GM18873 (cell line): ENCODE measurements around the gene SLF1.

Experiments used
- ATAC-seq: cut with Tn5 transposase; IDR thresholded peaks from one replicate; pipeline ENCODE4 v1.9.1; 2021; ENCODE audit warnings: mild to moderate bottlenecking, moderate library complexity, moderate number of reproducible peaks; ENCODE audit not compliant: unreplicated experiment, low FRiP score

SLF1 gene

DNA sequence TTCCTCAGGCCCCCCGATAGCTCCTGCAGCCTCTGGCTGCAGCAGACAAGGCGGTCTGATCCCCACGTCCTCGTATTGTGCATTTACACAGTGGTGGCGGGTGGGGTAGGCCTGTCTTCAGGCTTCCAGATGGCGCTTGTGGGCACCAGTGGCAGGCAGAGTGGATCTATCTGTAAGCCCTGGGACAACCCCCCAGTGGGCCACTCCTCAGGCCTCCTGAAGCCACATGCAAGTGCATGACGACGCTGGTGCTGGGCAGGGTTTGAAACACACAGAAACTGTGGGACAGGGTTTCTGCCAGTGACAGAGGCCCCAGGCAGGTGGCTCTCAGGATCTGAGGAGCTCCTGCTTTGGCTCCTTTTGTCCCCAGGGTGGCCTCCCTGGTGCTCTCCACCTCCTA is 42.0 kb downstream of the SLF1 start:
- ATAC-seq: no peak

DNA sequence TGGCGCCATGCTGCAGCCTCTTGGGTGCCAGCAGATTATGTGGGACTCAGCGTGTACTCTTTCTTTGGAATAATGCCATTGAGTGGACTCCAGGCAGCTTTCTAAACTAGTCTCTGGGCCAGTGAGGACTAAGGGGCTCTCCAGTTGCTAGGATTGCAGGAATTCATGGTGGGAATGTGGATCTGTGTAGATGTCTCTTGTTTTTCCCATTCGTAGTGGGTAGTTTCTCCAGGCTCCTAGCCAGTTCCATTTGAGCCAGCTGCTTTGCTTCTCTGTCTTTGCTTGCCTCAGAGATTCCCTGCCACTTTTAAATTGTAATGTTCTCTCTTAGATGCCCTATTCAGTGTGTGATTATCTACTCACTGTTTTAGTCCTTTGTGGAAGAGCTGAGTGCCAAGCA is 42.6 kb downstream of the SLF1 start:
- no peak for ATAC-seq

DNA sequence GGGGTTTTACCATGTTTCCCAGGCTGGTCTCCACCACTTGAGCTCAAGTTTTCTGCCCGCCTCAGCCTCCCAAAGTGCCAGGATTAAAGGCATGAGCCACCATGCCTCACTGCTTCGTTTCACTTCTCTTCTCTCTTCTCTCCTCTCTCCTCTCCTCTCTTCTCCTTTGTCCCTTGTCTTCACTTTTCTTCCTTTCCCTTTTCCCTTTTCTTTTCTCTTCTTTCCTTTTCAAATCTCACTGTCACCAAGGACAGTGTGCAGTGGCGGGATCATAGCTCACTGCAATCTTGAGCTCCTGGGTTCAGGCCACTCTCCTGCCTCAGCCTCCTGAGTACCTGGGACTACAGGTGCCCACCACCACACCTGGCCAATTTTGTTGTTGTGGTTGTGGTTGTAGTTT is 49.5 kb downstream of the SLF1 start:
- no peak for ATAC-seq

DNA sequence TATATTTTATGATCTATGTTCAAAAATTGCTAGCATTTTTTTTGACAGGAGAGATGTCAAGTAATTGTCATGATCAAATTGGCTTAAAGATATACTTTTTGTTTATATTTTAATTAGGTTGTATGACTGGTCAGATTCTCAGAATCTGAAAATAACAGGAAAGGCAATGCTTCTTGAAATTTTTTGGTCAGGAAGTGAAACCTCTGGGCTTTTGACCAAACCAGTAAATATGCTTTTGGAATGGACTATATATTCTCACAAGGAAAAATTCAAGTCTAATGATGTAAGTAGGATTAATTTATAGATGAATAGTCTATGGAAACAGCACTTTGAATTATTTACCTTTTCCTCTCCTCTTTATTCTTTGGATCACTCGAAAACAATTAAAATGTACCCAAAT is 52.3 kb downstream of the SLF1 start:
- no peak for ATAC-seq

DNA sequence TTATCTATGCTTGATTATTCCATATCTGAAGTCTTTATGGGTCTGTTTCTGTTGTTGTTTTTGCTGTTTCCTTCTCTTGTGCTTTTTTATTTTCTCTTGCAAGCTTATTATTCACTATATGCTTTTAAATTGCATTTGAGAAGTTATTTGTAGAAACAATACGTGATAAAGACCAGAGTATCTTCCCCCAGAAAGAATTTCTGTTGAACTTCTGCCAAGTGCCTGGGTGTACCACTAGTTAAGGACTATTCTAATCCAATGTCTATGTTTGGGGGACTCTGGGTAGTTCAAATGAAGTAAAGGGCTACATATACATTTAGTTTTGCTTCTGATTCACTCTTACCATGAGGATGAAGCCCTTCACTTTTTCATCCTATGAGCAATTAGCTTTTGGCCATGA is 54.3 kb downstream of the SLF1 start:
- no peak for ATAC-seq

DNA sequence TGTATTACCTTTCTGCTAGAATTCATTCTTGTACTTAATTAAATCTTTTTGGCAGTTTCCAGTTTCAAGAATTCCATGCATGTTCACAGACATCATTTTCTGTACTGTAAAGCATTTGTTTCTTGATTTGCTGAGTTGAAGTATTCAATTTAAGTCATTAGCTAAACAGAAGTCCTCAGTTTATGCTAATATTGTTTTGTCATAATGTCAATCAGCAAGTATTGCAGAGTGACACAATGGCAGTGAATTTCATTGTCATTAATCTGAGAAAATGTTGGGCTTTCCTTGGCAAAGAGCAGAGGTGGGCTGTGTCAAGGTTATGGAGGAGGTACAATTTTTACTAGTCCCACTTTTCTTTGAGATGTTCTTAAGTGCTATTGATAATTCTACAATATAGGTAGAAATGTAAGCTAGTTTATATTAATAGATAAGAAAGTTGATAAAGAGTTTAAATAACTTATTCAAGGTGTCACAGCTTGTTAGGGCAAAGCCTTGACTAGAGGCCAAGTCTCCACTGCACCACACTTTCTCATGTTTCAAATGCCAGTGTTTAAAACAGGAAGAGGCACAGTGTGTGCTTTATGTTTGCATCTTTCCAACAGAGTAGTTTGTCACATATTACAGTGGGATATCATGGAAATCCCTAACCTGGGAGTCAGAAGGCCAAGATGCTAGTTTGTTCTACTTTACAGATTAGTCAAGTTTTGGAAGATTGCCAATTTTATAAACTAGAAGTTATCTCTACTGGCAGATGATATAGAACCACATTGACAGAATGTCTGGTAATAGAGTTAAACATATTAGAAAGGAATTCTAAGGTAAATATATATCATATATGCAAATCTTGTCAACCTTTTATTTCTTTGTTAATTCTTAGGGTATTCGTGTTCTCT is 56.3 kb downstream of the SLF1 start:
- no peak for ATAC-seq

DNA sequence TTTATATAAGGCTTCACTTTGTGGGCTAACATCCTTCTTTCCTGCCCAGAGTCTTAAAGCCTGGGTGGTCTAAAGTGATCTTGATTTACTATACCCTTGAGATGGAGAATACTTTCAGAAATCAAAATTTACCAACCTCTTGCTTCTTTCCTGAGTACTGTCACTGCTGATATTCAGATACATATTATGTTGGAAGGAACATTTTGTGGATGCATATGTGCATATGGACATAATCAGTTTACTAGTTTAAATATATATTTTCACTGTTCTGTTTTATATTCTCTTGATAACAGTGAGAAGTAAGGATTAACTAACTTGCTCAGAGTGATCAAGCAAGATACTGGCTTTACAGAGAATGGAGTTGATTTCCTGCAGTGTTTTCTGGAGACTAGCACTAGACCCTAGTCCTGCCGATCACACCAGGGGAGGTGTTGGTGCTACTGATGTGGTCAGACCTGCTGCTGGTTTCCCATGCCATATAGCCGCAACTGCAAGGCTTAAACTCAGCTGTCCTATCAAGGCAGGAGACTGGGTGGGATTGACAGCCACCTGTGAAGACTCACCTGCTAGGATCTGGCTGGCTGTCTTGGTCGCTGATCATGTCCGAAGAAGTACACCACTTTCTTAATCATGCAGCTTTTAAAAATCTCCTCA is 57.6 kb downstream of the SLF1 start:
- no peak for ATAC-seq

DNA sequence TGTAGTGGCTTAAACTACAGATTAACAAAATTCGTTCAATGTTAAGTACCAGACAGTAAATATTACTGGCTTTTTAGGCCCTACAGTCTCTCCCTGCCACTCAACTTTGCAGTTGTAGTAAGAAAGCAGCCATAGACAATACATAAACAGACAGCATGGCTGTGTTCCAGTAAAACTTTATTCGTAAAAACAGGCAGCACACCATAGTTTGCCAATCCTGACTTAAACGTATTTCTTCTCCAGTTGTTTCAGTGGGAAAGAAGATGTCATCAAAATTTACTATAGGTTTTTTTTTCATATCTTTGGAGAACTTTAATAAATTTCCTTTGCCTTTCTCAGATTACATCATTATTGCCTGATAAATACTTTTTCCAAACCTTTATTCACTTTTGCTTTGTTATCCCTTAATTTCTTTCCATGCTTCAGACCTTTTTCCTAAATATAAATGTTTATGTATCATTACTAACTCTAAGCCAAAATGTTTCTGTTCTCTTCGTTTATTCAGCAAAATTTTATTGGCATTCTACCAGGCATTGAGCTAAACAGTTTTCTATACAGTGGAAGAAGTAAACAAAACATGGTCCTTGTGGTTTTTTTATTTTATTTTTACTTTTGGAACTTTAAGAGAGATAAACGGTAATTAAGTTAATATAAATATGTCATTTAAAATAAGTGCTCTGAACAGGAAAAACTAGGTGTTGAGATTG is 64.5 kb downstream of the SLF1 start:
- ATAC-seq: no peak

DNA sequence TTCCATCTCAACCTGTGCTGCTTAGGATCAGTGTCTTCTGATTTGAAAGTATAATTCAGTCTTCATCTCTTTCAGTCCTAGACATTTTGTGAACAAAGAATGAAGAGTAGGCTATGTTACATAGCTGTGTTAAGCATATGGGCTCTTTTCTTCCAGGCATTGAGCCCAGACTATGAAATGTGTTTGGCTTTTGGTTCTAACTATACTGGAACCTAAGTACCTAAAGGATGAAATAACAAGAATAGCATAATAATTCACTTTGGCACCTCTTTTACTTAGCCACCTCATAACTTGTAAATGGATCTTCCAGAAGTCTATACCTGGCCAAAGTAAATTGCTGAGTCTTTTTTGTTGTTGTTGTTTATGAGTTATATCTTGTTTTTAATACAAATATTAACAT is 71.4 kb downstream of the SLF1 start:
- no peak for ATAC-seq

DNA sequence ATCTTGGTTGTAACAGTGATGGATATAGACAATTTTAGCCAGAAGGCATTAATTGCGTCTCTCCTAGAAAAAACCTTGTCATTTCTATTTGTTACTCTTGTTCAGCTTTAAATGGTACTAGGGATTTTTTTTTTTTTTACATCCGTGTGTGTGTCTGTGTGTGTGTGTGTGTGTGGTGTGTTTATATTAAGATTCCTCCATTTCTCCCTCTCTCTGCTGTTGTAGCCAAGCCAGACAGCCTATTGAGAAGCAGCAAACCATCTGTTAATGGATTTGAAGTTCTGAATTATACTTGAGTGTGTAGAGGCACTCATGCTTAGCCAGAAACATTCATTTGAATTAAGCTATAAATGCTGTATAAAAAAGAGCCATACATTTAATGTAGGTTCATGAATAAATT is 72.3 kb downstream of the SLF1 start:
- no peak for ATAC-seq

DNA sequence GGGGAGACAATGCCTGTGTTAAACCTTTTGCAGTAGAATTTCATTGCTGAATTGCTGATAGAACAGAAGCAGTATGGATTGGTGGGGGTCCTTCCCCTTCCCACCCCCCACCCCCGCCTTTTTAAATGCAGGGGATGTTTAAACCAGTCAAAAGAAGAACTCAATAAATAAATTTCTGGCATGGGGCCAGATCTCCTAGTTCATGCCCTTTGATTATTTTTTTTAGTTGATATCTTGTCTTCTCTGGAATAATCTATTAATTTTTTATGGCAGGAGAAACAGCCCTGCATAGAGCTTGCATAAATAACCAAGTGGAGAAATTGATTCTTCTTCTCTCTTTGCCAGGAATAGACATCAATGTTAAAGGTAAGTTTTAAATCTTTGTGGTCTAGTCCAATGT is 72.8 kb downstream of the SLF1 start:
- no peak for ATAC-seq

DNA sequence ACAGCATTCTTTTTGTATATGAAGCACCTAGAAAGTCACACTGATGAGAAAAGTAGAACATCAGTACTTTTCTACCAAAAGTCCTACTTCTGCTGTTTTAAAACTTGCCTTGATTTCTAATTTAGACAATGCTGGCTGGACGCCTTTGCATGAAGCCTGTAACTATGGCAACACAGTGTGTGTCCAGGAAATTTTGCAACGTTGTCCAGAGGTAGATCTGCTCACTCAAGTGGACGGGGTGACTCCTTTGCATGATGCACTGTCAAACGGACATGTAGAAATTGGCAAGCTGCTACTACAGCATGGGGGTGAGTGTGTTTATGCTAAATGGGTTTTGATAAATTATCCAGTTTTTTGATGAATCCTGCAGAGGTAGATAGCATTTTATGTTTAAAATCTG is 73.5 kb downstream of the SLF1 start:
- no peak for ATAC-seq

DNA sequence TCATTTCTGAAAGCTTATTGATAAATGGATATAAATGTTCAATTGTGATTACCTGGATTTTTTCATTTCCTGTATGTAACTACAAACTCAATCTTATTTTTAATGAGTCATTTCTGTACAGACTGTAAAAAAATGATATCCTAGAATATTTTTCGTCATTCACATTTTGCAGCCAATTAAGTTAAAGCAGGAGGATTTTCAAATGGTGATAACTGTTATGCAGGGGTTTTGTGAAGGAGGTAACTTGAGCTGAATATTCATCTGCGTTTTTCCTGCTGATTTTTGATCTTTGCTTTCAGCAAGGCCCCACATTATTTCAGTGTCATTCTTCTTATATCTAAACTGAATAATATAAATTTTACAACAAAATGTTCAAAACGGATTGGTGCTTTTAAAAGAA is 74.1 kb downstream of the SLF1 start:
- no peak for ATAC-seq

DNA sequence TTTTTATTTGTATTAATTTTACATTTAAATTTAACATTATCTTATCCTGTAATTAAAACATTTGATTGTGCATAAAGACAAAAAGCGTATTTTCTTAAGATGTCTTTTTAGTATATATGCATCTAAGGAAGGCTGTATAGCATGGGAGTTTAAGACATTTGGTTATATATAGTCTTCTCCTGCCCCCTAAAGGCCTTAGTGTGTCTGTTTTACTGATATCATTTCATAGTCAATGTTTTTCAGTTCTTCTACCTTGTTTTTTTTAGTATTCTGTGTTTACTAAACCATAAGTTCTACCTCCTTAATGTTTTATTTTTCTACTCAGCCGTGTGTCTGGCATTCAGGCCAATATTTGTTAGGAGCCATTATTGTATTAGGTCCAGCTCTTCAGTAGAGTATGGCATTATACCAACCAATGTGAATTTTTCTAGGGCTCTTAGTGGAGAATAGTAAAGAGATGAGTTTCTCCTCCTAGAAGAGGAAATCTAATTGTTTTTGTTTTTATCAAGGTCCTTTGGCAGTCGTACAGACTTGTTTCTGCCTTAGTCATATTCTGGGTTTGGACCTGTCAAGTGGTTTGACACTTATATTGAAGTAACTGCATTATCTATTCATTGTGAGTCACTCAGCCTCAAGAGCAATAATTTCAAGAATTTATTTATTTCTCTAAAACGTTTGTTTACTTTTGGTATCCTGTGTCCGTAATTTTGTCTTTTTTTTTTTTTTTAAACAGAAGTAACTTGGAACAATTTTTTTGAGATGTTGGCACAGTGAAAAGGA is 74.8 kb downstream of the SLF1 start:
- ATAC-seq: peak; percentile 66

DNA sequence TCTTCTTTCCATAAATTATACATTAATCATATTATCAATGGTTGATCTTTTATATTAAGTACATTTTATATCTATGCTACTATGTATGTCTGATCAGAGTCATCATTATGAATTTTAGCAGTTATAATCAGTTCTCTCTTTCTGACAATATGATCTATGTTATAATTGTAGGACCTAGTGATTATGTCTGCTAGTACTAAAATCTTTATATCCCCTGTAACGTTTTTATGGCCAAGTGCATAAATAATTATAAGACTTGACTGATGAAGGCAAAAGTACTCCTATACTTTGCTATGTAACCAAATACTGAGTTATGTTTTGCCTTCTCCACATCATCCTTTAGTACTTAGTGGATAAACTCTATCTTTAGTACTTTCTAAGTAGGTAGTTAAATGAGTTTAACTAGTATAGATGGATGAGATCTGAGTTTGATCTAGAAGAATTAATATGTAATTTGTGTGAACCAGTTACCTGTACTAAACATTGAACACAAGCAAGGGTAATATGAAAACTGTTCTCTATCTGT is 75.4 kb downstream of the SLF1 start:
- no peak for ATAC-seq

DNA sequence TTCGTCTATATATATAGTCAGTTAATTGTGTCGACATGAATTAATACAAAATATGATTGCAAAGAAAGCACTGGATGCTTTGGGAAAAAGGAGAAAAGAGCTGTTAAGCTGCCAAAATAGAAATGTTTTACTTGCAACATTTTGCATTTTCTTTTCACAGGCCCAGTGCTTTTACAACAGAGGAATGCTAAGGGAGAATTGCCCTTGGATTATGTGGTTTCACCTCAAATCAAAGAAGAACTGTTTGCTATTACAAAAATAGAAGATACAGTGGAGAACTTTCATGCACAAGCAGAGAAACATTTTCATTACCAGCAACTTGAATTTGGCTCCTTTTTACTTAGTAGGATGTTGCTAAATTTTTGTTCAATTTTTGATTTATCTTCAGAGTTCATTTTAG is 76.2 kb downstream of the SLF1 start:
- no peak for ATAC-seq

DNA sequence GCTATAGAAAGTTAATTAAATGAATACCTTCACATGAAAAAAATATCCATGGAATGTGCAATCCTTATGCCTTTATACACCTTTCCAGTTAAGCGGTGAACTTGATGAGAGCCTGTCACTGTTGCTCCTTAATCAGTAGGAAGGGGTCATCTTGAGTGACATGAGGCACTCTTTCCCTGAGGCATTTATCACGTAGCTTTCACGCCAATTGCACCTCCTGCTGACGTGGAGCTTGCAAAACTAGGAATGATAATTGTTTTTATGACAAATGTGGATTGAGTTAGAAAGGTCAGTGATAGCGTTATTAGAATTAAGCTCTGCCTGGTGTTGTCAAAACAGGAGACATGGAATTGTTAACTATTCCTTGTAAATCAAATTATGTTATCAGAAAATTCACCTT is 79.7 kb downstream of the SLF1 start:
- no peak for ATAC-seq

DNA sequence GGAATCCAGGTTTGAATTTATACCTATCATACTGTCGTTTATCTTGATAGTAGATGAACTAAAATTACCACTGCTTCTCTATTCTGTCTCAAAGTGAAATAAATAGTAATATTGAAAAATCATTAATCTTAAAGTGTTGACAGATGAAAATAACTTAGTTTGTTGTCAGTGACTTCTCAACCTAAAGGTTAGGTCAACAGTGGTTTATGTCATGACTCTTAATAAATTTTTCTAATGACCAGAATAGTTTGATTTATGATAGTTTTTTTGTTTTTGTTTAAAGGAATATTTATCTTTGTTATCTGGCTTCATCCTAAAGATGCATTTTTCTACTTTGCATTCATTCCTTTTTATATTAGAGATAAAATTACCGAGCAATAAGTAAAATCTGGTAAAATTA is 81.1 kb downstream of the SLF1 start:
- ATAC-seq: no peak

DNA sequence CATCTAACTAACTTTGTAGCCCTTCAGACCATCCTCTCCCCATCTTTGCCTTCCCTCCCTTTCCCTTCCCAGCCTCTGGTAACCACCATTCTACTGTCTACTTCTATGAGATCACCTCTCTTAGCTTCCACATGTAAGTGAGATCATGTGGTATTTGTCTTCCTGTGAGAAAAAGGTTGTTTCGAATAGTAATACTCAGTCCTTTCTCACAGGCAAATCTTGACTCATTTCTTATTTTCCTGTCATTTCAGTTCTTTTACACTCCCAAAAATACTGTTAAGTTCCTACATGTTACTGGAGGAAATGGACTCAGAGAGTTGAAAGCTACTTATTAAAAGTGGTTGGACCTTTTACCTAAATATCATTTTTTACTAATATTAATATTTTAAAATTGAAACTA is 82.1 kb downstream of the SLF1 start:
- ATAC-seq: peak; percentile 84

DNA sequence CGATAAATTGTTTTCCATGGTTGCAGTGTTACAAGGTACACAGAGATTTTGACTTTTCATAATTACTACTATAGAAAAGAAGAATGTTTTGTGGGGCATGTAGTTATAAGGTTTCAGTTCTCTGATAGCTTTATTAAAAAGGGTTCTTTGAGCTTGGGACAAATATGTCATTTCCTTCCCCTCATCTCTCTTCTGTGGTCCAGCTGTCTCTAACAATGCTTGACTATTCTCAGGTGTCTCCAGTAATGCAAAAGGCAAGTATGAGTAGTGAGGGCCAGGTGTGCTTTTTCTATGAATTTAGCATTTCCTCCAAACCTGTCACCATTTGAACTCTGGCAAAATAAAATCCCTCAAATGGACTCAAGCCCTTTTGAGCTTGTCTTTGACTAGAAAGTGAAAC is 84.3 kb downstream of the SLF1 start:
- ATAC-seq: peak; percentile 37

DNA sequence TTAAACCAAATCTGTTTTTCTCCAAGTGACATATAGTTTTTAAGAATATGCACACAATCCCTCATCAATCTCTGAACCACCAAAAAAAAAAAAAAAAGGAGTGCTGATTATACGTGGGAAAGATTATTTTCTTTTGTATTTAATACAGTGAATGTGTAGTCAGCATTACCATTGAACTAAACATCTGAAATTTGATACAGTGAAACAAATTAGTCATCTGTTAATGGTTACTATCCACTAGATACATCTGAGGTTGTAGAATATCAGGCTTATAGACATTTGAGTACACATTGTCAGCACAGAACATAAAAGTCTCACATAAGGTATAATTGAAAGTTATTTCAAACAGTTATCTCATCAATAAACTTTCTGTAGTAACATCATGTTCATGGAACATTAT is 87.0 kb downstream of the SLF1 start:
- ATAC-seq: no peak
